HG02588 (cell line): ENCODE results near the gene SEMA5A.
A peak's percentile ranks its signal among the peaks of the same experiment; 100 is the strongest.
"Not testable (repeated sequence)": the region's sequence is repeated elsewhere in the genome, so short reads cannot be mapped to it uniquely, and the experiment has no call there.

Source experiments
- ATAC-seq: cut with Tn5 transposase; IDR thresholded peaks from one replicate; pipeline ENCODE4 v1.9.1; 2021; ENCODE audit warnings: mild to moderate bottlenecking, moderate library complexity; ENCODE audit not compliant: unreplicated experiment

SEMA5A gene

GRCh38 chr5:9375756-9376155, 170.1 kb downstream of the SEMA5A start:
- ATAC-seq: no peak

GRCh38 chr5:9374025-9374424, 171.8 kb downstream of the SEMA5A start:
- no peak for ATAC-seq

GRCh38 chr5:9373571-9373970, 172.3 kb downstream of the SEMA5A start:
- no peak for ATAC-seq

- ATAC-seq: no peak
Observed at GRCh38 chr5:9370256-9370655, 175.6 kb downstream of the SEMA5A start.

GRCh38 chr5:9365512-9365911, 180.4 kb downstream of the SEMA5A start:
- ATAC-seq: no peak

GRCh38 chr5:9363449-9363848, 182.4 kb downstream of the SEMA5A start:
- ATAC-seq: peak; percentile 5

GRCh38 chr5:9363026-9363425, 182.8 kb downstream of the SEMA5A start:
- peak; percentile 31 for ATAC-seq

- ATAC-seq: peak; percentile 58
Observed at GRCh38 chr5:9362600-9362999, 183.3 kb downstream of the SEMA5A start.

GRCh38 chr5:9361835-9362234, 184.0 kb downstream of the SEMA5A start:
- ATAC-seq: peak; percentile 58

GRCh38 chr5:9358961-9359685, 186.8 kb downstream of the SEMA5A start:
- ATAC-seq: no peak

GRCh38 chr5:9356351-9356825, 189.5 kb downstream of the SEMA5A start:
- no peak for ATAC-seq

GRCh38 chr5:9354336-9355081, 191.4 kb downstream of the SEMA5A start:
- no peak for ATAC-seq

- not testable (repeated sequence) for ATAC-seq
Observed at GRCh38 chr5:9353048-9353447, 192.8 kb downstream of the SEMA5A start.

- no peak for ATAC-seq
Observed at GRCh38 chr5:9351546-9351945, 194.3 kb downstream of the SEMA5A start.

GRCh38 chr5:9350301-9350797, 195.5 kb downstream of the SEMA5A start:
- ATAC-seq: no peak

GRCh38 chr5:9348401-9348996, 197.4 kb downstream of the SEMA5A start:
- ATAC-seq: no peak

- no peak for ATAC-seq
Observed at GRCh38 chr5:9347541-9348295, 198.2 kb downstream of the SEMA5A start.

GRCh38 chr5:9347032-9347431, 198.8 kb downstream of the SEMA5A start:
- no peak for ATAC-seq

- ATAC-seq: no peak
Observed at GRCh38 chr5:9344751-9345240, 201.1 kb downstream of the SEMA5A start.

- ATAC-seq: no peak
Observed at GRCh38 chr5:9343146-9343850, 202.6 kb downstream of the SEMA5A start.
